Ishikawa (cell line): ENCODE measurements around the gene LRFN4.

Source experiments
- CEBPB ChIP-seq: IDR thresholded peaks from 2 replicates; pipeline ENCODE4 v1.6.1; 2012
- CREB1 ChIP-seq: IDR thresholded peaks from 2 replicates; pipeline ENCODE4 v1.6.1; 2012; ENCODE audit warnings: low read depth
- EGR1 ChIP-seq: IDR thresholded peaks from 2 replicates; pipeline ENCODE4 v1.6.1; 2012
- EP300 ChIP-seq: IDR thresholded peaks from 2 replicates; pipeline ENCODE4 v1.6.1; 2012; ENCODE audit warnings: borderline replicate concordance
- FOXM1 ChIP-seq: IDR thresholded peaks from 2 replicates; pipeline ENCODE4 v1.6.1; 2012; ENCODE audit warnings: low read depth, borderline replicate concordance
- NFIC ChIP-seq: IDR thresholded peaks from 2 replicates; pipeline ENCODE4 v1.6.1; 2012
- RAD21 ChIP-seq: IDR thresholded peaks from 2 replicates; pipeline ENCODE4 v1.6.1; 2012; ENCODE audit warnings: low read depth
- TAF1 ChIP-seq: IDR thresholded peaks from 2 replicates; pipeline ENCODE4 v1.6.1; 2012; ENCODE audit warnings: low read depth, mild to moderate bottlenecking
- TCF12 ChIP-seq: IDR thresholded peaks from 2 replicates; pipeline ENCODE4 v1.6.1; 2012; ENCODE audit warnings: low read depth
- TEAD4 ChIP-seq: IDR thresholded peaks from 2 replicates; pipeline ENCODE4 v1.6.1; 2012
- YY1 ChIP-seq: IDR thresholded peaks from 2 replicates; pipeline ENCODE4 v1.6.1; 2012; ENCODE audit warnings: low read depth
- ZBTB7A ChIP-seq: IDR thresholded peaks from 2 replicates; pipeline ENCODE4 v1.6.1; 2012; ENCODE audit warnings: low read depth
- TF ChIP-seq, protein P1 (sequence below): IDR thresholded peaks from 2 replicates; pipeline ENCODE4 v1.6.1; 2012
- TF ChIP-seq, protein P2 (sequence below): IDR thresholded peaks from 2 replicates; pipeline ENCODE4 v1.6.1; 2012; ENCODE audit warnings: low read depth, mild to moderate bottlenecking
- TF ChIP-seq, protein P3 (sequence below): IDR thresholded peaks from 2 replicates; pipeline ENCODE4 v1.6.1; 2012

The LRFN4 gene

GRCh38 chr11:66834539-66834845, 22.4 kb upstream of the LRFN4 start:
- TF ChIP-seq CEBPB (no peak), EP300 (no peak), ZBTB7A (no peak), TEAD4 (no peak), CREB1 (no peak), FOXM1 (no peak), RAD21 (no peak), NFIC (no peak), TCF12 (no peak), EGR1 (no peak), TAF1 (no peak), YY1 (no peak)
- TF ChIP-seq, protein P1, sequence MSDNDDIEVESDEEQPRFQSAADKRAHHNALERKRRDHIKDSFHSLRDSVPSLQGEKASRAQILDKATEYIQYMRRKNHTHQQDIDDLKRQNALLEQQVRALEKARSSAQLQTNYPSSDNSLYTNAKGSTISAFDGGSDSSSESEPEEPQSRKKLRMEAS: no peak
- TF ChIP-seq, protein P2, sequence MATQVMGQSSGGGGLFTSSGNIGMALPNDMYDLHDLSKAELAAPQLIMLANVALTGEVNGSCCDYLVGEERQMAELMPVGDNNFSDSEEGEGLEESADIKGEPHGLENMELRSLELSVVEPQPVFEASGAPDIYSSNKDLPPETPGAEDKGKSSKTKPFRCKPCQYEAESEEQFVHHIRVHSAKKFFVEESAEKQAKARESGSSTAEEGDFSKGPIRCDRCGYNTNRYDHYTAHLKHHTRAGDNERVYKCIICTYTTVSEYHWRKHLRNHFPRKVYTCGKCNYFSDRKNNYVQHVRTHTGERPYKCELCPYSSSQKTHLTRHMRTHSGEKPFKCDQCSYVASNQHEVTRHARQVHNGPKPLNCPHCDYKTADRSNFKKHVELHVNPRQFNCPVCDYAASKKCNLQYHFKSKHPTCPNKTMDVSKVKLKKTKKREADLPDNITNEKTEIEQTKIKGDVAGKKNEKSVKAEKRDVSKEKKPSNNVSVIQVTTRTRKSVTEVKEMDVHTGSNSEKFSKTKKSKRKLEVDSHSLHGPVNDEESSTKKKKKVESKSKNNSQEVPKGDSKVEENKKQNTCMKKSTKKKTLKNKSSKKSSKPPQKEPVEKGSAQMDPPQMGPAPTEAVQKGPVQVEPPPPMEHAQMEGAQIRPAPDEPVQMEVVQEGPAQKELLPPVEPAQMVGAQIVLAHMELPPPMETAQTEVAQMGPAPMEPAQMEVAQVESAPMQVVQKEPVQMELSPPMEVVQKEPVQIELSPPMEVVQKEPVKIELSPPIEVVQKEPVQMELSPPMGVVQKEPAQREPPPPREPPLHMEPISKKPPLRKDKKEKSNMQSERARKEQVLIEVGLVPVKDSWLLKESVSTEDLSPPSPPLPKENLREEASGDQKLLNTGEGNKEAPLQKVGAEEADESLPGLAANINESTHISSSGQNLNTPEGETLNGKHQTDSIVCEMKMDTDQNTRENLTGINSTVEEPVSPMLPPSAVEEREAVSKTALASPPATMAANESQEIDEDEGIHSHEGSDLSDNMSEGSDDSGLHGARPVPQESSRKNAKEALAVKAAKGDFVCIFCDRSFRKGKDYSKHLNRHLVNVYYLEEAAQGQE: no peak
- TF ChIP-seq, protein P3, sequence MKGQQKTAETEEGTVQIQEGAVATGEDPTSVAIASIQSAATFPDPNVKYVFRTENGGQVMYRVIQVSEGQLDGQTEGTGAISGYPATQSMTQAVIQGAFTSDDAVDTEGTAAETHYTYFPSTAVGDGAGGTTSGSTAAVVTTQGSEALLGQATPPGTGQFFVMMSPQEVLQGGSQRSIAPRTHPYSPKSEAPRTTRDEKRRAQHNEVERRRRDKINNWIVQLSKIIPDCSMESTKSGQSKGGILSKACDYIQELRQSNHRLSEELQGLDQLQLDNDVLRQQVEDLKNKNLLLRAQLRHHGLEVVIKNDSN: no peak

- TF ChIP-seq EGR1 (no peak), TCF12 (no peak), CREB1 (no peak), YY1 (no peak), CEBPB (no peak), TAF1 (no peak), EP300 (no peak), NFIC (no peak), FOXM1 (no peak), ZBTB7A (no peak), RAD21 (no peak), TEAD4 (no peak)
- TF ChIP-seq, protein P2: no peak
- TF ChIP-seq, protein P3: no peak
- TF ChIP-seq, protein P1: no peak
Measured at GRCh38 chr11:66834943-66835342, 21.9 kb upstream of the LRFN4 start.

DNA sequence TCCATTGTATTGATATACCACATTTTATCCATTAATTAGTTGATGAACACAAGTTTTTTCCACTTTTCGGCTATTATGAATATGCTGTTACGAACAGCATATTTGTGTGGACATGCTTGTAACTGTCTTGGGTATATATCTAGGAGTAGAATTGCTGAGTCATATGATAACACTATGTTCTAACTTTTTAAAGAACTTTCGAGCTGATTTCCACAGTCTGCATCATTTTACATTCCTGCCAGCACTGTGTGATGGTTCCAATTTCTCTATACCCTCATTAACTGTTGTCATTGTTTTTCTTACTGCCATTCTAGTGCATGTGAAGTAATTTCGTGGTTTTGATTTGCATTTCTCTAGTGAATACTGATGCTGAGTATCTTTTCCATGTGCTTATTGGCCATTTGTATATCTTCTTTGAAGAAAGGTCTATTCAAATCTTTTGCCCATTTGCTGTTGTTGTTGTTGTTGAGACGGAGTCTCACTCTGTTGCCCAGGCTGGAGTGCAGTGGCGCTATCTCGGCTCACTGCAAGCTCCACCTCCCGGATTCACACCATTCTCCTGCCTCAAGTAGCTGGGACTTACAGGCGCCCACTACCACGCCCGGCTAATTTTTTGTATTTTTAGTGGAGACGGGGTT, 21.0 kb upstream of the LRFN4 start:
- TF ChIP-seq YY1 (no peak), CREB1 (no peak), TCF12 (no peak), TEAD4 (no peak), NFIC (no peak), RAD21 (no peak), EGR1 (no peak), CEBPB (no peak), EP300 (no peak), FOXM1 (no peak), TAF1 (no peak), ZBTB7A (no peak)
- TF ChIP-seq, protein P1: no peak
- TF ChIP-seq, protein P2: no peak
- TF ChIP-seq, protein P3: no peak

- TF ChIP-seq TCF12 (no peak), YY1 (no peak), RAD21 (no peak), TAF1 (no peak), ZBTB7A (no peak), NFIC (no peak), CEBPB (no peak), EP300 (no peak), FOXM1 (no peak), TEAD4 (no peak), CREB1 (no peak), EGR1 (no peak)
- TF ChIP-seq, protein P3: no peak
- TF ChIP-seq, protein P1: no peak
- TF ChIP-seq, protein P2: no peak
Measured at GRCh38 chr11:66840317-66841091, 16.4 kb upstream of the LRFN4 start.
